PC-9 (cell line): ENCODE measurements around the gene TRIO. TPM values are rescaled to one million over a fixed set of nuclear protein-coding genes. Genes with fewer than 3 reads are reported as not detected.

Source experiments
- BruUV-seq: library from RNA; stranded (reverse); fragments of 400-500 nt; replicated peaks from 2 replicates; lab custom pipeline; 2021; lab: Mats Ljungman, UMichigan
- CTCF ChIA-PET: fragments of 300-600 bp; sonication (Branson Sonifier 250); formaldehyde crosslinking; loops from one replicate; lab custom pipeline; 2022; ENCODE audit warnings: antibody characterized with exemption; lab: Charles Lee
- POLR2A ChIA-PET: fragments of 300-600 bp; sonication (Branson Sonifier 250); formaldehyde crosslinking; loops from one replicate; lab custom pipeline; 2022; ENCODE audit warnings: antibody characterized with exemption; ENCODE audit not compliant: unreplicated experiment; lab: Charles Lee
- DNase-seq, 2 experiments: peaks; one replicate each; pipeline versions ENCODE4 v3.0.0 to v3.0.0-alpha.2; 2015 to 2022; ENCODE audit warnings: mixed read lengths in 1 of 2
- H2AFZ ChIP-seq: fragments of 200-600 bp; sonication (generic); 2 replicates; pipeline ENCODE4 v1.8.1; 2017; ENCODE audit warnings: antibody characterized with exemption
- H3F3A ChIP-seq: fragments of 200-600 bp; sonication (generic); 2 replicates; pipeline ENCODE4 v1.8.1; 2017; ENCODE audit warnings: antibody characterized with exemption, mild to moderate bottlenecking, low read depth; ENCODE audit not compliant: insufficient read depth
- H3K27ac ChIP-seq: fragments of 200-600 bp; sonication (generic); 2 replicates; pipeline ENCODE4 v1.6.1; 2016; ENCODE audit warnings: mixed run types
- H3K27me3 ChIP-seq: fragments of 200-600 bp; sonication (generic); 2 replicates; pipeline ENCODE4 v1.6.1; 2016; ENCODE audit warnings: low read depth, mixed run types; ENCODE audit not compliant: insufficient read depth
- H3K36me3 ChIP-seq: fragments of 200-600 bp; sonication (generic); 2 replicates; pipeline ENCODE4 v1.6.1; 2016; ENCODE audit warnings: low read depth, mixed run types
- H3K4me1 ChIP-seq: fragments of 200-600 bp; sonication (generic); replicated peaks from 2 replicates; pipeline ENCODE4 v1.6.1; 2016; ENCODE audit warnings: mixed run types; ENCODE audit not compliant: insufficient read depth
- H3K4me2 ChIP-seq: fragments of 200-600 bp; sonication (generic); 2 replicates; pipeline ENCODE4 v1.6.1; 2017; ENCODE audit warnings: mixed run types
- H3K4me3 ChIP-seq: fragments of 200-600 bp; sonication (generic); 2 replicates; pipeline ENCODE4 v1.6.1; 2016; ENCODE audit warnings: mixed run types
- H3K79me2 ChIP-seq: fragments of 200-600 bp; sonication (generic); 2 replicates; pipeline ENCODE4 v1.6.1; 2017; ENCODE audit warnings: low read depth, mixed run types
- H3K9me2 ChIP-seq: fragments of 200-600 bp; sonication (generic); 2 replicates; pipeline ENCODE4 v1.8.1; 2017; ENCODE audit warnings: mild to moderate bottlenecking; ENCODE audit not compliant: insufficient read depth
- H3K9me3 ChIP-seq: fragments of 200-600 bp; sonication (generic); 2 replicates; pipeline ENCODE4 v1.8.1; 2016; ENCODE audit warnings: low read depth; ENCODE audit not compliant: insufficient read depth
- H4K20me1 ChIP-seq: fragments of 200-600 bp; sonication (generic); 2 replicates; pipeline ENCODE4 v1.8.1; 2017; ENCODE audit not compliant: insufficient read depth
- CTCF ChIP-seq: fragments of 200-600 bp; sonication (generic); conservative IDR thresholded peaks from 2 replicates; pipeline ENCODE4 v1.6.1; 2017; ENCODE audit warnings: mixed run types, antibody characterized with exemption, mild to moderate bottlenecking, moderate library complexity
- EZH2 ChIP-seq: fragments of 200-600 bp; sonication (generic); IDR thresholded peaks from 2 replicates; pipeline ENCODE4 v1.8.0; 2017; ENCODE audit warnings: antibody characterized with exemption, low read depth
- intact Hi-C: fragments of 100-400 bp; cut with micrococcal nuclease; formaldehyde crosslinking; loops from one replicate; pipeline ENCODE4 v1.10.0; 2022; ENCODE audit not compliant: unreplicated experiment
- total RNA-seq: library from RNA; stranded (reverse); gene quantifications from 2 replicates; pipeline ENCODE4 v1.2.3, GENCODE V29; 2021

TRIO gene
- total RNA-seq, 1 experiment from 2014 or later, result 596 TPM

GRCh38 chr5:14348142-14348541 is 205.0 kb downstream of the TRIO start:
- intact Hi-C loops, result no loop called here
- Histone ChIP-seq H3K27ac (no peak overlapping the region), H3F3A (peaks cover 30% of the 10 kb centered on the region; the same call in 1 of the 2 replicates), H4K20me1 (peaks cover 20% of the 10 kb centered on the region), H3K27me3 (no peaks in the 10 kb centered on the region), H3K4me3 (no peak overlapping the region), H3K36me3 (peaks cover 14% of the 10 kb centered on the region; the same call in 1 of the 2 replicates), H3K9me3 (no peaks in the 10 kb centered on the region), H3K4me2 (no peak overlapping the region), H2AFZ (no peak overlapping the region), H3K4me1 (no peaks in the 10 kb centered on the region), H3K79me2 (peaks cover 7% of the 10 kb centered on the region; the same call in 1 of the 2 replicates), H3K9me2 (no peaks in the 10 kb centered on the region)
- POLR2A ChIA-PET, result interaction anchor here (0.7 kb wide), 1 partner anchor 10 kb away, joined by 20 read pairs; no protein-coding TSS in a partner anchor
- TF ChIP-seq EZH2 (no peak), CTCF (no peak)
- no peak for DNase-seq
- CTCF ChIA-PET, result no interaction called here
- no TSS peak for BruUV-seq

GRCh38 chr5:14349029-14349428 is 205.9 kb downstream of the TRIO start:
- no peak overlapping the region for H3K27ac ChIP-seq
- TF ChIP-seq EZH2, result no peak
- H3K4me1 ChIP-seq, result no peaks in the 10 kb centered on the region
- H4K20me1 ChIP-seq, result peaks cover 20% of the 10 kb centered on the region
- H2AFZ ChIP-seq, result no peak overlapping the region
- no peaks in the 10 kb centered on the region for H3K27me3 ChIP-seq
- H3K9me3 ChIP-seq, result no peaks in the 10 kb centered on the region
- POLR2A ChIA-PET, result no interaction called here
- BruUV-seq, result no TSS peak
- peaks cover 15% of the 10 kb centered on the region; the same call in 1 of the 2 replicates for H3K79me2 ChIP-seq
- DNase-seq, result no peak
- no peak overlapping the region for H3K4me2 ChIP-seq
- H3K36me3 ChIP-seq, result peaks cover 9% of the 10 kb centered on the region; the same call in 1 of the 2 replicates
- intact Hi-C loops, result no loop called here
- H3K4me3 ChIP-seq, result no peak overlapping the region
- CTCF ChIA-PET, result no interaction called here
- peaks cover 30% of the 10 kb centered on the region; the same call in 1 of the 2 replicates for H3F3A ChIP-seq
- no peaks in the 10 kb centered on the region for H3K9me2 ChIP-seq

- Histone ChIP-seq H3K4me2 (no peak overlapping the region), H3K4me3 (no peak overlapping the region), H3K27ac (no peak overlapping the region), H3F3A (peaks cover 31% of the 10 kb centered on the region; the same call in 1 of the 2 replicates), H2AFZ (no peak overlapping the region), H3K9me3 (no peaks in the 10 kb centered on the region), H3K27me3 (no peaks in the 10 kb centered on the region), H3K36me3 (peaks cover 6% of the 10 kb centered on the region; the same call in 1 of the 2 replicates), H4K20me1 (peaks cover 28% of the 10 kb centered on the region), H3K79me2 (peaks cover 15% of the 10 kb centered on the region; the same call in 1 of the 2 replicates), H3K4me1 (no peaks in the 10 kb centered on the region), H3K9me2 (no peaks in the 10 kb centered on the region)
- TF ChIP-seq EZH2 (no peak), CTCF (no peak)
- intact Hi-C loops, result loop anchor here (5.0 kb wide), 1 partner anchor 661 kb away; no protein-coding TSS in a partner anchor
- CTCF ChIA-PET, result interaction anchor here (0.7 to 1.5 kb wide), 5 partner anchors 10 to 459 kb away, joined by 3 to 6 read pairs (median 3); no protein-coding TSS in a partner anchor
- no peak for DNase-seq
- POLR2A ChIA-PET, result no interaction called here
- no TSS peak for BruUV-seq
Observed at GRCh38 chr5:14351086-14351661, 208.0 kb downstream of the TRIO start.
